Thyroid gland (tissue), 4 donors: ENCODE data around the gene KRT75. TPM values are rescaled to one million over a fixed set of nuclear protein-coding genes. Genes with fewer than 3 reads are reported as not detected.

Experiments
- DNase-seq, 2 donors: peaks; one replicate each; pipeline ENCODE4 v3.0.0-alpha.2; 2019
- H3K27ac ChIP-seq, 3 donors: fragments of 200-600 bp; sonication (generic); 1 replicate in 2 of 3; 2 replicates in 1 of 3; pipeline ENCODE4 v1.5.1; 2016 to 2019; ENCODE audit warnings: mild to moderate bottlenecking in 1 of 3, moderate library complexity in 1 of 3
- H3K27me3 ChIP-seq: fragments of 200-600 bp; sonication (generic); one replicate; pipeline ENCODE4 v1.5.1; 2019
- H3K36me3 ChIP-seq, 2 donors: fragments of 200-600 bp; sonication (generic); one replicate each; pipeline ENCODE4 v1.5.1; 2016 to 2019
- H3K4me1 ChIP-seq, 2 donors: fragments of 200-600 bp; sonication (generic); one replicate each; pipeline ENCODE4 v1.5.1; 2017 to 2019
- H3K4me3 ChIP-seq, 3 donors: fragments of 200-600 bp; sonication (generic); replicated peaks in 1 of 3; 1 replicate in 2 of 3; 2 replicates in 1 of 3; pipeline ENCODE4 v1.5.1; 2016; ENCODE audit warnings: mild to moderate bottlenecking in 1 of 3
- H3K9me3 ChIP-seq: fragments of 200-600 bp; sonication (generic); one replicate; pipeline ENCODE4 v1.5.1; 2017
- POLR2A ChIP-seq, 2 donors: fragments of 450-650 bp; IDR thresholded peaks; one replicate each; pipeline ENCODE4 v1.6.1; 2017; ENCODE audit warnings: antibody characterized with exemption in 2 of 2, mild to moderate bottlenecking in 2 of 2, moderate library complexity in 1 of 2
- WGBS, 2 donors: methylation state at CpG; one replicate each; pipeline ENCODE4 v1.1.5; 2017; 5-methylcytosine and 5-hydroxymethylcytosine counted together
- intact Hi-C: fragments of 100-400 bp; cut with DNase I; formaldehyde crosslinking; loops from one replicate; pipeline ENCODE4 v1.15.1; 2023
- total RNA-seq, 4 donors: library from RNA; depleted of rRNA; stranded (reverse); fragments of >200 nt; gene quantifications; one replicate each; pipeline ENCODE4 v1.2.3, GENCODE V29; 2016
- TF ChIP-seq, protein P1 (sequence below), 6 experiments: fragments of 200-600 bp in 3 of 6; fragments of 450-650 bp in 3 of 6; sonication (generic) in 3 of 6; IDR thresholded peaks; one replicate each; pipeline ENCODE4 v1.5.1; 2016 to 2019; ENCODE audit warnings: antibody characterized with exemption in 6 of 6, mild to moderate bottlenecking in 2 of 6, inconsistent platforms in 1 of 6, moderate library complexity in 1 of 6

Gene KRT75
- total RNA-seq, 4 donors from 2014 or later = not detected

DNA sequence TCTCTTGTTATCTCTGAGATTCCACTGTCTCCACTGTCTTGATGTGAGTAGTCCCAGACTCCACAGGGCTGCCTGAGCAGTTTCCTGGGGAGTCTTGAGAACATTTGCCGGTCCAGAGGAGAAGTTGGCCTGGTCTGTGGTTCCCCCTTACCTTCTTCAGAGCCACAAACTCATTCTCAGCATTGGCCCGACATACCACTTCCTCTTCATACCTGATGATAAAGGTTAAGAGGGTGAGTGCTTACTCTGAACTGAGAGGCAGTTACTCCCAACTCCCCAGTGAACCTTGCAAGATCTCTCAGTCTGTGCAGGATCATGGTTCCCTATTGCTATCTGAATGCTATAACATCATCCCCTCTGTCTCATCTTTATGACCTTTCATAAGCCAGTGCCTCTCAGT lies 51.3 kb downstream of the KRT75 start:
- no peaks in the 10 kb centered on the region for H3K4me1 ChIP-seq
- no peak for TF ChIP-seq POLR2A (IDR thresholded peaks at IDR 0.05)

DNA sequence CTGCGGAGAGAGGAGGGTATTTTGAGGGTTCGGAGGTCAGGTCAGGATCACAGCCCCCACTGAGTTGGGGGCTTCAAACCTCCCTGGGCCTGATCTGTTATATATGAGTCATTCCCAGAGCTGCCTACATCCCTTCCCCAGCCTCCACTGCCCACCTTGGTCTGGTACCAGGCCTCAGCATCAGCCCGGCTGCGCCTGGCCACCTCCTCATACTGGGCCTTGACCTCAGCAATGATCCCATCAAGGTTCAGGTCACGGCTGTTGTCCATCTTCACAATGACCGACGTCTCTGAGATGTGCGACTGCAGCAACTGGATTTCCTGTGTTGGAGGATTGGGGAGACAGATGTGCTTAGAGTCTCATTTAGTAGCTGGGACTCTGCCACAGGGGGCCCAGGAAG lies 53.0 kb downstream of the KRT75 start:
- H3K4me1 ChIP-seq = no peaks in the 10 kb centered on the region
- no peaks in the 10 kb centered on the region for H3K27me3 ChIP-seq
- intact Hi-C loops = no loop called here
- TF ChIP-seq, protein P1, sequence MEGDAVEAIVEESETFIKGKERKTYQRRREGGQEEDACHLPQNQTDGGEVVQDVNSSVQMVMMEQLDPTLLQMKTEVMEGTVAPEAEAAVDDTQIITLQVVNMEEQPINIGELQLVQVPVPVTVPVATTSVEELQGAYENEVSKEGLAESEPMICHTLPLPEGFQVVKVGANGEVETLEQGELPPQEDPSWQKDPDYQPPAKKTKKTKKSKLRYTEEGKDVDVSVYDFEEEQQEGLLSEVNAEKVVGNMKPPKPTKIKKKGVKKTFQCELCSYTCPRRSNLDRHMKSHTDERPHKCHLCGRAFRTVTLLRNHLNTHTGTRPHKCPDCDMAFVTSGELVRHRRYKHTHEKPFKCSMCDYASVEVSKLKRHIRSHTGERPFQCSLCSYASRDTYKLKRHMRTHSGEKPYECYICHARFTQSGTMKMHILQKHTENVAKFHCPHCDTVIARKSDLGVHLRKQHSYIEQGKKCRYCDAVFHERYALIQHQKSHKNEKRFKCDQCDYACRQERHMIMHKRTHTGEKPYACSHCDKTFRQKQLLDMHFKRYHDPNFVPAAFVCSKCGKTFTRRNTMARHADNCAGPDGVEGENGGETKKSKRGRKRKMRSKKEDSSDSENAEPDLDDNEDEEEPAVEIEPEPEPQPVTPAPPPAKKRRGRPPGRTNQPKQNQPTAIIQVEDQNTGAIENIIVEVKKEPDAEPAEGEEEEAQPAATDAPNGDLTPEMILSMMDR (IDR thresholded peaks at IDR 0.05) = no peak
- no peak for TF ChIP-seq POLR2A (IDR thresholded peaks at IDR 0.05)
- no peak overlapping the region for H3K27ac ChIP-seq
- no peak for DNase-seq
- no peaks in the 10 kb centered on the region for H3K36me3 ChIP-seq
- no peak overlapping the region for H3K4me3 ChIP-seq
- no peaks in the 10 kb centered on the region for H3K9me3 ChIP-seq
- WGBS, 2 donors = 91 to 93% methylated on average over 7 to 8 of the region's 8 CpGs

More for the DNA sequence above, 51.3 kb downstream of the KRT75 start:
- Histone ChIP-seq H3K27me3 (no peaks in the 10 kb centered on the region), H3K9me3 (no peaks in the 10 kb centered on the region), H3K4me3 (no peak overlapping the region), H3K36me3 (no peaks in the 10 kb centered on the region), H3K27ac (no peak overlapping the region)
- intact Hi-C loops = no loop called here
- no peak for DNase-seq
- 72 to 79% methylated on average over 2 of the region's 2 CpGs for WGBS, 2 donors

DNA sequence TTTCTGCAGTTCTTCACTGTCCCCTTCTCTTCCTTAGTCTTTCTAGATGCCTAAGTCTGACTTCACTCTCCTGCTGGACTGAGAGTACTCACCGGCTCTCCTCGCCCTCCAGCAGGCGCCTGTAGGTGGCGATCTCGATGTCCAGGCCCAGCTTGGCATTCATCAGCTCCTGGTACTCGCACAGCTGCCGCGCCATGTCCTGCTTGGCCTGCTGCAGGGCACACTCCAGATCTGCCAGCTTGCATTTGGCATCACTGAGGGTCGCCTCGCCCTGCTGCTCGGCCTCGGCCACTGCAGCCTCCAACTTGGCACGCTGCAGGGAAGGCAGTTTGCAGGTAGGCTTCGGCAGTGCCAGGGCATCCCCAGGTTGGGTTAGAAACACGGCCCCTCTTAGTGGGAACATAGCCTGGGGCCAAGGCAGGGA lies 53.9 kb downstream of the KRT75 start:
- Histone ChIP-seq H3K4me1 (no peaks in the 10 kb centered on the region), H3K27me3 (no peaks in the 10 kb centered on the region), H3K36me3 (no peaks in the 10 kb centered on the region), H3K9me3 (no peaks in the 10 kb centered on the region), H3K27ac (no peak overlapping the region), H3K4me3 (no peak overlapping the region)
- peak; percentile 62 to 70 for DNase-seq
- intact Hi-C loops = no loop called here
- WGBS, 2 donors = 35 to 51% methylated on average over 9 to 13 of the region's 15 CpGs
- TF ChIP-seq, protein P1 (IDR thresholded peaks at IDR 0.05) = peak in 4 of 6 experiments; percentile 30 to 54 (median 45)
- TF ChIP-seq POLR2A (IDR thresholded peaks at IDR 0.05) = no peak

DNA sequence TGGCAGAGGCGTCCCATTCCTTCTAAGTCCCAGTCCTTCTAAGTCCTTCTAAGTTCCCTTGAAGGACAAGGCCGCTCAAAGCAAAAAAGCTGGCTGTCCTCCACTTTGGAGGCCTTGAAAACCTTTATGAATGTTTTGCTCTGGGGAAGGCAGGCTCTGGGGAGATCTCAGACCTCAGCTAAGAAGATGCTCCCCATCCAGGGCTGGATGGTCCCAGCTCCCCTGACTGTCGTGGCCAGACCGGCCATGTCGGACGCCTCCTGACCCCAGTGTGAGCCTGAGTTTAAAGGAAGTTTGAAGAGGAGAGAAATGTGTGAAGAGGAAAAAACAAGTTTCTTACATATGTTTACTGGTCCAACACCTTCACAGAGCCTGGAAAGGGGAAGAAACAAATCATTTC lies 54.6 kb downstream of the KRT75 start:
- Histone ChIP-seq H3K27me3 (no peaks in the 10 kb centered on the region), H3K4me1 (no peaks in the 10 kb centered on the region), H3K4me3 (no peak overlapping the region), H3K27ac (no peak overlapping the region), H3K36me3 (no peaks in the 10 kb centered on the region), H3K9me3 (no peaks in the 10 kb centered on the region)
- DNase-seq = no peak
- intact Hi-C loops = loop anchor here (5.0 to 10.0 kb wide), 2 partner anchors 125 to 498 kb away; no protein-coding TSS in a partner anchor
- WGBS, 2 donors = 84 to 95% methylated on average over 6 of the region's 6 CpGs
- TF ChIP-seq, protein P1 (IDR thresholded peaks at IDR 0.05) = no peak
- TF ChIP-seq POLR2A (IDR thresholded peaks at IDR 0.05) = no peak

DNA sequence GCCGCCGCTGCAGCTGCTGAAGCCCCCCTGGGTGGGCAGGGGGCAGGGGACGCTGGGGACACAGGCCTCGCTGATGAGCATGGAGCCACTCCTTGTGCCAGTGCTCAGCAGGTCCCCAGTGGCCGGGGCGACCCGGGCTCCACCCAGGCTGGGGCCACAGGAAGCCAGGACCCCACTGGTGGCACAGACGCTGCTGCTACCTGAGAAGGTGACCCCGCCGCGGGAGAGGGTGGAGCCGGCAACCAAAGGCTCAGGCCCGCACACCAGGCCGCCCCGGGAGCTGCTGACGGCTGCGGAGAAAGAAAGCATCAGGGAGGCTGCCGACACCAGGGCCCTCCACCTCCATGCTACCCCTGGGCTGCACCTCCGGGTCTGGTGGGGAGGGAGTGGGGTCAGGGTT lies 56.1 kb downstream of the KRT75 start:
- TF ChIP-seq POLR2A (IDR thresholded peaks at IDR 0.05) = no peak
- TF ChIP-seq, protein P1 (IDR thresholded peaks at IDR 0.05) = no peak
- Histone ChIP-seq H3K9me3 (no peaks in the 10 kb centered on the region), H3K36me3 (no peaks in the 10 kb centered on the region), H3K27me3 (no peaks in the 10 kb centered on the region), H3K4me1 (no peaks in the 10 kb centered on the region), H3K27ac (no peak overlapping the region), H3K4me3 (no peak overlapping the region)
- intact Hi-C loops = loop anchor here (5.0 to 10.0 kb wide), 2 partner anchors 127 to 499 kb away; no protein-coding TSS in a partner anchor
- DNase-seq = no peak
- WGBS, 2 donors = 71 to 82% methylated on average over 6 of the region's 19 CpGs
